Mesendoderm (in vitro differentiated cells): ENCODE measurements around the gene XK.
"Not testable (repeated sequence)": the region's sequence is repeated elsewhere in the genome, so short reads cannot be mapped to it uniquely, and the experiment has no call there.

Source experiments
- DNase-seq: peaks from one replicate; pipeline ENCODE4 v3.0.0; 2013
- H2AK5ac ChIP-seq: 2 replicates; pipeline ENCODE4 v1.6.1; 2013; ENCODE audit warnings: low read length, inconsistent platforms
- H2BK120ac ChIP-seq: 2 replicates; pipeline ENCODE4 v1.6.1; 2013; ENCODE audit warnings: low read depth, mild to moderate bottlenecking, low read length, moderate library complexity, mixed read lengths
- H2BK15ac ChIP-seq: replicated peaks from 2 replicates; pipeline ENCODE4 v1.6.1; 2013; ENCODE audit warnings: low read depth, mild to moderate bottlenecking, moderate library complexity
- H2BK5ac ChIP-seq: 2 replicates; pipeline ENCODE4 v1.6.1; 2013; ENCODE audit warnings: low read length, inconsistent platforms
- H3K18ac ChIP-seq: 2 replicates; pipeline ENCODE4 v1.6.1; 2013; ENCODE audit warnings: mild to moderate bottlenecking, low read length, mixed read lengths
- H3K23ac ChIP-seq: one replicate; pipeline ENCODE4 v1.6.1; 2013; ENCODE audit warnings: low read length
- H3K27ac ChIP-seq: 2 replicates; pipeline ENCODE4 v1.5.1; 2013; ENCODE audit warnings: low read depth, mild to moderate bottlenecking, inconsistent platforms, low read length, moderate library complexity
- H3K27me3 ChIP-seq: 2 replicates; pipeline ENCODE4 v1.6.1; 2013; ENCODE audit warnings: low read length, control low read depth, mild to moderate bottlenecking, inconsistent platforms; ENCODE audit not compliant: insufficient read depth, poor library complexity
- H3K36me3 ChIP-seq: 2 replicates; pipeline ENCODE4 v1.6.1; 2013; ENCODE audit warnings: low read length, inconsistent platforms; ENCODE audit not compliant: control insufficient read depth, insufficient read depth
- H3K4ac ChIP-seq: one replicate; pipeline ENCODE4 v1.6.1; 2013; ENCODE audit warnings: low read depth, mild to moderate bottlenecking, low read length, moderate library complexity
- H3K4me1 ChIP-seq: 2 replicates; pipeline ENCODE4 v1.6.1; 2013; ENCODE audit warnings: low read depth, low read length, inconsistent platforms; ENCODE audit not compliant: control insufficient read depth
- H3K4me2 ChIP-seq: 2 replicates; pipeline ENCODE4 v1.6.1; 2013; ENCODE audit warnings: low read length
- H3K4me3 ChIP-seq: 2 replicates; pipeline ENCODE4 v1.5.1; 2013; ENCODE audit warnings: mild to moderate bottlenecking, low read length
- H3K56ac ChIP-seq: one replicate; pipeline ENCODE4 v1.6.1; 2013; ENCODE audit warnings: low read length
- H3K79me1 ChIP-seq: 2 replicates; pipeline ENCODE4 v1.6.1; 2013; ENCODE audit warnings: low read length, inconsistent platforms
- H3K79me2 ChIP-seq: 2 replicates; pipeline ENCODE4 v1.6.1; 2013; ENCODE audit warnings: mild to moderate bottlenecking, low read length; ENCODE audit not compliant: control insufficient read depth, insufficient read depth
- H3K9ac ChIP-seq: 2 replicates; pipeline ENCODE4 v1.6.1; 2013; ENCODE audit warnings: low read length, inconsistent platforms
- H4K5ac ChIP-seq: one replicate; pipeline ENCODE4 v1.6.1; 2013; ENCODE audit warnings: low read length
- H4K8ac ChIP-seq: one replicate; pipeline ENCODE4 v1.6.1; 2013; ENCODE audit warnings: low read depth, mild to moderate bottlenecking, control low read depth, low read length, moderate library complexity
- WGBS: extraction: QIAGEN DNeasy Blood & Tissue Kit; methylation state at CpG from one replicate; pipeline ENCODE4 v1.1.7; 2013; ENCODE audit warnings: low lambda C conversion rate, missing lambda C conversion rate; ENCODE audit not compliant: insufficient coverage; ENCODE audit errors: extremely low coverage; 5-methylcytosine and 5-hydroxymethylcytosine counted together

Gene XK

GRCh38 chrX:37768866-37769265 lies 83.3 kb downstream of the XK start:
- not testable (repeated sequence) for H3K79me1 ChIP-seq, H3K18ac ChIP-seq, H3K56ac ChIP-seq, H3K4ac ChIP-seq, H3K4me1 ChIP-seq, H3K4me2 ChIP-seq, H2BK5ac ChIP-seq, H2BK15ac ChIP-seq, H4K8ac ChIP-seq, DNase-seq, H3K23ac ChIP-seq, H3K79me2 ChIP-seq, H3K9ac ChIP-seq, H2BK120ac ChIP-seq, H3K27me3 ChIP-seq, H3K36me3 ChIP-seq, H4K5ac ChIP-seq, H2AK5ac ChIP-seq, H3K27ac ChIP-seq, H3K4me3 ChIP-seq
- no CpG with 5 or more reads among the region's 9 CpGs for WGBS

GRCh38 chrX:37776283-37776986 lies 90.8 kb downstream of the XK start:
- Histone ChIP-seq H3K79me1 (no peaks in the 10 kb centered on the region), H3K18ac (no peak overlapping the region), H4K5ac (no peak overlapping the region), H3K4me2 (no peak overlapping the region), H2AK5ac (no peak overlapping the region), H3K4me3 (no peak overlapping the region), H3K36me3 (no peaks in the 10 kb centered on the region), H3K9ac (no peak overlapping the region), H3K27me3 (no peaks in the 10 kb centered on the region), H4K8ac (no peak overlapping the region), H2BK5ac (no peak overlapping the region), H3K4ac (no peak overlapping the region), H3K4me1 (no peaks in the 10 kb centered on the region), H3K23ac (no peak overlapping the region), H3K27ac (no peak overlapping the region), H2BK15ac (no peak overlapping the region), H2BK120ac (no peak overlapping the region), H3K79me2 (no peaks in the 10 kb centered on the region), H3K56ac (no peak overlapping the region)
- no peak for DNase-seq

GRCh38 chrX:37776987-37777325 lies 91.4 kb downstream of the XK start:
- no peak overlapping the region for H3K4ac ChIP-seq
- no peak overlapping the region for H2AK5ac ChIP-seq
- H3K36me3 ChIP-seq, result no peaks in the 10 kb centered on the region
- H4K5ac ChIP-seq, result no peak overlapping the region
- H3K56ac ChIP-seq, result no peak overlapping the region
- no peak overlapping the region for H3K27ac ChIP-seq
- no peak overlapping the region for H3K4me2 ChIP-seq
- no peak overlapping the region for H3K4me3 ChIP-seq
- H3K79me1 ChIP-seq, result no peaks in the 10 kb centered on the region
- no peak overlapping the region for H3K23ac ChIP-seq
- no CpG with 5 or more reads among the region's 2 CpGs for WGBS
- DNase-seq, result no peak
- no peak overlapping the region for H2BK120ac ChIP-seq
- no peak overlapping the region for H2BK5ac ChIP-seq
- H3K4me1 ChIP-seq, result no peaks in the 10 kb centered on the region
- no peak overlapping the region for H3K18ac ChIP-seq
- H2BK15ac ChIP-seq, result no peak overlapping the region
- H3K79me2 ChIP-seq, result no peaks in the 10 kb centered on the region
- no peak overlapping the region for H4K8ac ChIP-seq
- H3K27me3 ChIP-seq, result no peaks in the 10 kb centered on the region
- no peak overlapping the region for H3K9ac ChIP-seq

GRCh38 chrX:37779857-37780256 lies 94.3 kb downstream of the XK start, which contains the start of gene CYBB:
CYBB (plus strand) TSS chrX:37780059; CDS start chrX:37780078, 19 bp downstream.
- no peak within 1 kb of the TSS for H3K27ac ChIP-seq
- H3K18ac ChIP-seq, result no peak within 1 kb of the TSS

GRCh38 chrX:37781081-37781480 lies 95.5 kb downstream of the XK start:
- no peak overlapping the region for H2BK5ac ChIP-seq
- H3K56ac ChIP-seq, result no peak overlapping the region
- H2BK120ac ChIP-seq, result no peak overlapping the region
- H3K79me1 ChIP-seq, result no peaks in the 10 kb centered on the region
- no peak overlapping the region for H3K4ac ChIP-seq
- H3K9ac ChIP-seq, result no peak overlapping the region
- no peak overlapping the region for H2BK15ac ChIP-seq
- no peak overlapping the region for H3K4me2 ChIP-seq
- no CpG with 5 or more reads among the region's 4 CpGs for WGBS
- H3K23ac ChIP-seq, result no peak overlapping the region
- H3K27ac ChIP-seq, result no peak overlapping the region
- no peak for DNase-seq
- no peak overlapping the region for H3K18ac ChIP-seq
- H3K4me1 ChIP-seq, result no peaks in the 10 kb centered on the region
- no peaks in the 10 kb centered on the region for H3K27me3 ChIP-seq
- H2AK5ac ChIP-seq, result no peak overlapping the region
- H3K36me3 ChIP-seq, result no peaks in the 10 kb centered on the region
- no peak overlapping the region for H3K4me3 ChIP-seq
- no peak overlapping the region for H4K8ac ChIP-seq
- H4K5ac ChIP-seq, result no peak overlapping the region
- no peaks in the 10 kb centered on the region for H3K79me2 ChIP-seq

More at GRCh38 chrX:37779857-37780256, 94.3 kb downstream of the XK start, which contains the start of gene CYBB:
- DNase-seq, result no peak
- Histone ChIP-seq H3K27me3 (no peaks in the 10 kb centered on the region), H2BK15ac (no peak within 1 kb of the TSS), H2BK5ac (no peak within 1 kb of the TSS), H3K36me3 (no peaks in the 10 kb centered on the region), H3K9ac (no peak within 1 kb of the TSS), H4K8ac (no peak within 1 kb of the TSS), H3K4me3 (no peak within 1 kb of the TSS), H3K79me2 (no peaks in the 10 kb centered on the region), H2BK120ac (no peak within 1 kb of the TSS), H3K23ac (no peak within 1 kb of the TSS), H3K4ac (no peak within 1 kb of the TSS), H3K4me1 (no peaks in the 10 kb centered on the region), H4K5ac (no peak within 1 kb of the TSS), H3K56ac (no peak within 1 kb of the TSS), H2AK5ac (no peak within 1 kb of the TSS), H3K4me2 (no peak within 1 kb of the TSS), H3K79me1 (no peaks in the 10 kb centered on the region)
- no CpG with 5 or more reads among the region's 2 CpGs for WGBS
